Skeletal muscle tissue (tissue), 4 donors: Measurements from ENCODE around the gene SLA2. TPM values are rescaled to one million over a fixed set of nuclear protein-coding genes. Genes with fewer than 3 reads are reported as not detected.

Source experiments
- H3K27ac ChIP-seq: one replicate; pipeline ENCODE4 v1.7.0; 2013; ENCODE audit warnings: mild to moderate bottlenecking, low read depth, low read length, inconsistent platforms
- H3K27me3 ChIP-seq, 3 donors: one replicate each; pipeline ENCODE4 v1.7.0; 2013; ENCODE audit warnings: low read length in 3 of 3; ENCODE audit not compliant: control insufficient read depth in 3 of 3, insufficient read depth in 3 of 3
- H3K36me3 ChIP-seq, 3 donors: one replicate each; pipeline ENCODE4 v1.7.0; 2013; ENCODE audit warnings: low read length in 3 of 3; ENCODE audit not compliant: control insufficient read depth in 3 of 3, insufficient read depth in 3 of 3
- H3K4me1 ChIP-seq, 3 donors: one replicate each; pipeline ENCODE4 v1.7.0; 2013; ENCODE audit warnings: low read length in 3 of 3, mild to moderate bottlenecking in 3 of 3; ENCODE audit not compliant: control insufficient read depth in 3 of 3, insufficient read depth in 3 of 3
- H3K4me3 ChIP-seq, 3 donors: one replicate each; pipeline ENCODE4 v1.7.0; 2013; ENCODE audit warnings: low read length in 3 of 3
- H3K9ac ChIP-seq, 3 donors: one replicate each; pipeline ENCODE4 v1.7.0; 2013; ENCODE audit warnings: low read length in 3 of 3, mild to moderate bottlenecking in 3 of 3, moderate library complexity in 2 of 3, low read depth in 1 of 3
- H3K9me3 ChIP-seq, 3 donors: one replicate each; pipeline ENCODE4 v1.7.0; 2013; ENCODE audit warnings: low read length in 3 of 3; ENCODE audit not compliant: control insufficient read depth in 3 of 3
- total RNA-seq: library from RNA; depleted of rRNA; stranded (reverse); fragments of >200 nt; gene quantifications from one replicate; pipeline ENCODE4 v1.2.3, GENCODE V29; 2014
- donor health status: Osteomylitis.

Gene SLA2
- total RNA-seq, 1 donor from 2014 or later, result not detected

- Histone ChIP-seq H3K4me3 (no peak overlapping the region), H3K9ac (no peak overlapping the region), H3K36me3 (peaks cover 3 to 17% (median 10%) of the 10 kb centered on the region in 3 donors), H3K4me1 (peaks cover 5 to 6% (median 5%) of the 10 kb centered on the region in 3 donors), H3K27me3 (peaks cover 0 to 26% (median 13%) of the 10 kb centered on the region in 3 donors), H3K9me3 (no peaks in the 10 kb centered on the region), H3K27ac (no peak overlapping the region)
Observed at GRCh38 chr20:36579996-36580545, 65.9 kb downstream of the SLA2 start.

GRCh38 chr20:36578356-36579041, 67.5 kb downstream of the SLA2 start:
- H3K4me1 ChIP-seq, result peaks cover 6 to 12% (median 10%) of the 10 kb centered on the region in 3 donors
- no peak overlapping the region for H3K4me3 ChIP-seq
- H3K27me3 ChIP-seq, result peaks cover 0 to 27% (median 15%) of the 10 kb centered on the region in 3 donors
- no peak overlapping the region for H3K27ac ChIP-seq
- no peak overlapping the region for H3K9ac ChIP-seq
- H3K36me3 ChIP-seq, result peaks cover 3 to 17% (median 10%) of the 10 kb centered on the region in 3 donors
- no peaks in the 10 kb centered on the region for H3K9me3 ChIP-seq

- H3K27me3 ChIP-seq, result peaks cover 0 to 27% (median 15%) of the 10 kb centered on the region in 3 donors
- no peak overlapping the region for H3K9ac ChIP-seq
- H3K9me3 ChIP-seq, result no peaks in the 10 kb centered on the region
- peaks cover 3 to 11% (median 4%) of the 10 kb centered on the region in 3 donors for H3K36me3 ChIP-seq
- no peak overlapping the region for H3K27ac ChIP-seq
- no peak overlapping the region for H3K4me3 ChIP-seq
- H3K4me1 ChIP-seq, result peaks cover 10 to 17% (median 13%) of the 10 kb centered on the region in 3 donors
Observed at GRCh38 chr20:36576081-36576445, 69.9 kb downstream of the SLA2 start.

- Histone ChIP-seq H3K4me3 (peak overlapping the region; percentile 43 to 66 (median 65)), H3K27ac (no peak overlapping the region), H3K36me3 (peaks cover 3 to 5% (median 4%) of the 10 kb centered on the region in 3 donors), H3K27me3 (peaks cover 0 to 23% (median 15%) of the 10 kb centered on the region in 3 donors), H3K9ac (peak overlapping the region; percentile 16 to 43 (median 16)), H3K4me1 (peaks cover 10 to 17% (median 13%) of the 10 kb centered on the region in 3 donors), H3K9me3 (no peaks in the 10 kb centered on the region)
Observed at GRCh38 chr20:36574366-36575135, 71.4 kb downstream of the SLA2 start.

- Histone ChIP-seq H3K4me3 (peak overlapping the region; percentile 38 to 67 (median 62)), H3K27me3 (peaks cover 0 to 21% (median 15%) of the 10 kb centered on the region in 3 donors), H3K27ac (peak overlapping the region; percentile 68), H3K9me3 (no peaks in the 10 kb centered on the region), H3K4me1 (peaks cover 10 to 17% (median 13%) of the 10 kb centered on the region in 3 donors), H3K9ac (peak overlapping the region; percentile 57 to 74 (median 67)), H3K36me3 (peaks cover 2 to 4% (median 2%) of the 10 kb centered on the region in 3 donors)
Observed at GRCh38 chr20:36573798-36574365, 72.1 kb downstream of the SLA2 start.

- Histone ChIP-seq H3K36me3 (no peaks in the 10 kb centered on the region), H3K9ac (peak within 1 kb of the TSS; percentile 67 to 74 (median 70)), H3K27me3 (peaks cover 0 to 15% (median 13%) of the 10 kb centered on the region in 3 donors), H3K4me1 (peaks cover 10 to 17% (median 13%) of the 10 kb centered on the region in 3 donors), H3K9me3 (no peaks in the 10 kb centered on the region), H3K4me3 (peak within 1 kb of the TSS; percentile 65 to 69 (median 68)), H3K27ac (peak within 1 kb of the TSS; percentile 77)
Observed at GRCh38 chr20:36573103-36573797, 72.7 kb downstream of the SLA2 start, which contains the start of gene TGIF2. Gene TGIF2, plus strand, starts transcription at chr20:36573597. Its CDS starts 5,178 bp downstream, at chr20:36578775.

- Histone ChIP-seq H3K4me3 (peak overlapping the region; percentile 62 to 69 (median 68)), H3K36me3 (no peaks in the 10 kb centered on the region)
Observed at GRCh38 chr20:36572701-36573102, 73.3 kb downstream of the SLA2 start.

GRCh38 chr20:36571564-36572504, 74.2 kb downstream of the SLA2 start:
- peaks cover 0 to 10% (median 10%) of the 10 kb centered on the region in 3 donors for H3K27me3 ChIP-seq
- H3K4me3 ChIP-seq, result no peak overlapping the region
- H3K9ac ChIP-seq, result no peak overlapping the region
- H3K27ac ChIP-seq, result peak overlapping the region; percentile 77
- no peaks in the 10 kb centered on the region for H3K9me3 ChIP-seq
- H3K4me1 ChIP-seq, result peaks cover 10 to 17% (median 13%) of the 10 kb centered on the region in 3 donors
- no peaks in the 10 kb centered on the region for H3K36me3 ChIP-seq

More at GRCh38 chr20:36572701-36573102, 73.3 kb downstream of the SLA2 start:
- no peaks in the 10 kb centered on the region for H3K9me3 ChIP-seq
- H3K9ac ChIP-seq, result peak overlapping the region in 2 of 3 donors; percentile 68 to 70
- peaks cover 10 to 17% (median 13%) of the 10 kb centered on the region in 3 donors for H3K4me1 ChIP-seq
- H3K27me3 ChIP-seq, result peaks cover 0 to 11% (median 10%) of the 10 kb centered on the region in 3 donors
- peak overlapping the region; percentile 77 for H3K27ac ChIP-seq
